ENCODE results near the gene TMEM170A. TPM values are rescaled to one million over a fixed set of nuclear protein-coding genes. Genes with fewer than 3 reads are reported as not detected.

The TMEM170A gene
- total RNA-seq, 2 donors from 2014 or later, result 72.7 to 74.8 TPM

GRCh38 chr16:75402821-75403475 is 61.5 kb downstream of the TMEM170A start:
- Histone ChIP-seq H3K9ac (ENCODE audit: extremely low read depth, low read length, poor library complexity, severe bottlenecking) (no peak overlapping the region), H3K9me3 (ENCODE audit: control insufficient read depth, low read length) (no peaks in the 10 kb centered on the region), H3K27ac (ENCODE audit: low read depth, low read length) (no peak overlapping the region), H3K36me3 (ENCODE audit: control insufficient read depth, insufficient read depth, low read length) (peaks cover 44% of the 10 kb centered on the region), H3K4me1 (ENCODE audit: control insufficient read depth, insufficient read depth, low read length) (no peaks in the 10 kb centered on the region), H3K27me3 (ENCODE audit: control insufficient read depth, insufficient read depth, low read length, poor library complexity, severe bottlenecking) (no peaks in the 10 kb centered on the region), H3K4me3 (ENCODE audit: low read length) (no peak overlapping the region)
- Mint-ChIP-seq H3K27ac (no peak overlapping the region), H3K36me3 (ENCODE audit: low read depth) (peaks cover 31% of the 10 kb centered on the region), H3K4me1 (no peaks in the 10 kb centered on the region), H3K9me3 (no peaks in the 10 kb centered on the region), H3K27me3 (ENCODE audit: insufficient read depth) (no peaks in the 10 kb centered on the region), H3K4me3 (no peak overlapping the region)
- DNase-seq, result no peak
- TF ChIP-seq CTCF (conservative IDR thresholded peaks at IDR 0.05), result peak; percentile 84
- WGBS, 2 experiments (ENCODE audit: insufficient coverage in 1 of 2, insufficient read length in 1 of 2), result 6 to 52% methylated on average over 2 to 3 of the region's 3 CpGs

GRCh38 chr16:75402159-75402820 is 62.2 kb downstream of the TMEM170A start:
- no peak overlapping the region for H3K4me3 ChIP-seq (ENCODE audit: low read length)
- no peak overlapping the region for H3K27ac ChIP-seq (ENCODE audit: low read depth, low read length)
- peaks cover 28% of the 10 kb centered on the region for H3K36me3 Mint-ChIP-seq (ENCODE audit: low read depth)
- no peaks in the 10 kb centered on the region for H3K4me1 ChIP-seq (ENCODE audit: control insufficient read depth, insufficient read depth, low read length)
- no peaks in the 10 kb centered on the region for H3K27me3 Mint-ChIP-seq (ENCODE audit: insufficient read depth)
- H3K4me3 Mint-ChIP-seq, result no peak overlapping the region
- DNase-seq, result no peak
- TF ChIP-seq CTCF (conservative IDR thresholded peaks at IDR 0.05), result no peak
- no peaks in the 10 kb centered on the region for H3K9me3 Mint-ChIP-seq
- H3K9ac ChIP-seq (ENCODE audit: extremely low read depth, low read length, poor library complexity, severe bottlenecking), result no peak overlapping the region
- 73 to 83% methylated on average over 1 to 2 of the region's 2 CpGs for WGBS, 2 experiments (ENCODE audit: insufficient coverage in 1 of 2, insufficient read length in 1 of 2)
- no peaks in the 10 kb centered on the region for H3K27me3 ChIP-seq (ENCODE audit: control insufficient read depth, insufficient read depth, low read length, poor library complexity, severe bottlenecking)
- H3K36me3 ChIP-seq (ENCODE audit: control insufficient read depth, insufficient read depth, low read length), result peaks cover 42% of the 10 kb centered on the region
- H3K9me3 ChIP-seq (ENCODE audit: control insufficient read depth, low read length), result no peaks in the 10 kb centered on the region
- peak overlapping the region; percentile 10 for H3K27ac Mint-ChIP-seq
- no peaks in the 10 kb centered on the region for H3K4me1 Mint-ChIP-seq

DNA sequence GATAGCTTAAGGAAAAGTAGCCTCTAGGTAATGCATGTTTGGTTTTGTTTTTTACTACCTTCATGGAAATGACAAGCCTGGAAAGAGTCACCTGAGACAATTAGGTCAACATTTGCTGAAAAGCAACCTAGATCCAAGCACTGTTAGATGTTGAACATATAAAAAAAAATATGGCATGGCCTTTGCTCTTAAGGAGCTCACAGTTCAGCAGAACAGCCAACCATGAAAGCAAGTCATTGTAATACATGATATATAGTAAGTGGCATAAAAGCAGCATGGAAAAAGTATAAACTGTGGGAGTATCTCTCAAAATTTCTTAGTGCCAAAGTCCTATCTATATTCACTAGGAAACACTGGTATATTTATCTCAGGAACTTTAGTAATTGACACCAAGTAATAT is 62.8 kb downstream of the TMEM170A start:
- no peaks in the 10 kb centered on the region for H3K27me3 Mint-ChIP-seq (ENCODE audit: insufficient read depth)
- no peak overlapping the region for H3K4me3 ChIP-seq (ENCODE audit: low read length)
- no peaks in the 10 kb centered on the region for H3K4me1 Mint-ChIP-seq
- no peak for DNase-seq
- no peak overlapping the region for H3K27ac Mint-ChIP-seq
- peaks cover 23% of the 10 kb centered on the region for H3K36me3 Mint-ChIP-seq (ENCODE audit: low read depth)
- no peak overlapping the region for H3K4me3 Mint-ChIP-seq
- H3K4me1 ChIP-seq (ENCODE audit: control insufficient read depth, insufficient read depth, low read length), result no peaks in the 10 kb centered on the region
- peaks cover 36% of the 10 kb centered on the region for H3K36me3 ChIP-seq (ENCODE audit: control insufficient read depth, insufficient read depth, low read length)
- no peak overlapping the region for H3K9ac ChIP-seq (ENCODE audit: extremely low read depth, low read length, poor library complexity, severe bottlenecking)
- H3K9me3 Mint-ChIP-seq, result no peaks in the 10 kb centered on the region
- no peak for TF ChIP-seq CTCF (conservative IDR thresholded peaks at IDR 0.05)
- H3K9me3 ChIP-seq (ENCODE audit: control insufficient read depth, low read length), result no peaks in the 10 kb centered on the region
- H3K27ac ChIP-seq (ENCODE audit: low read depth, low read length), result no peak overlapping the region
- no peaks in the 10 kb centered on the region for H3K27me3 ChIP-seq (ENCODE audit: control insufficient read depth, insufficient read depth, low read length, poor library complexity, severe bottlenecking)

All from endodermal cell (in vitro differentiated cells).